Globus pallidus (tissue), 1 donor: Measurements from ENCODE around the gene PTPRCAP.
"Not testable (repeated sequence)": the region's sequence is repeated elsewhere in the genome, so short reads cannot be mapped to it uniquely, and the experiment has no call there.

ENCODE experiments used
- DNase-seq: peaks from one replicate; pipeline ENCODE4 v3.0.0-alpha.2; 2015; ENCODE audit warnings: low spot score

Gene PTPRCAP

DNA sequence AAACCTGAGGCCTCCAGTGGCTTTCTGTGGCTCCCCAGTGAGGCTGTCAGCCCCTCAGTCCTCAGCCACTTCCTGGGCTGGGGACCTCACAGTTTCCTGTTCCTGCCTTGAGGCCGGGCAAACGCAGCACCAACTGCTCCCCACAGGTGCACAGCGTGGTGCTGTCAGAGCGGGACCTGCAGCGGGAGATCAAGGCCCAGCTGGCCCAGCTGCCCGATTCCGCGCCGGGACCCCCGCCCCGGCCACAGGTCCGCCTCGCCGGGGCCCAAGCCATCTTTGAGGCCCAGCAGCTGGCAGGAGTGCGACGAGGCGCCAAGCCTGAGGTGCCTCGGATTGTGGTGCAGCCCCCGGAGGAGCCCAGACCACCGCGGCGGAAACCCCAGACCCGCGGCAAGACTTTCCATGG, 28.2 kb downstream of the PTPRCAP start:
- no peak for DNase-seq

DNA sequence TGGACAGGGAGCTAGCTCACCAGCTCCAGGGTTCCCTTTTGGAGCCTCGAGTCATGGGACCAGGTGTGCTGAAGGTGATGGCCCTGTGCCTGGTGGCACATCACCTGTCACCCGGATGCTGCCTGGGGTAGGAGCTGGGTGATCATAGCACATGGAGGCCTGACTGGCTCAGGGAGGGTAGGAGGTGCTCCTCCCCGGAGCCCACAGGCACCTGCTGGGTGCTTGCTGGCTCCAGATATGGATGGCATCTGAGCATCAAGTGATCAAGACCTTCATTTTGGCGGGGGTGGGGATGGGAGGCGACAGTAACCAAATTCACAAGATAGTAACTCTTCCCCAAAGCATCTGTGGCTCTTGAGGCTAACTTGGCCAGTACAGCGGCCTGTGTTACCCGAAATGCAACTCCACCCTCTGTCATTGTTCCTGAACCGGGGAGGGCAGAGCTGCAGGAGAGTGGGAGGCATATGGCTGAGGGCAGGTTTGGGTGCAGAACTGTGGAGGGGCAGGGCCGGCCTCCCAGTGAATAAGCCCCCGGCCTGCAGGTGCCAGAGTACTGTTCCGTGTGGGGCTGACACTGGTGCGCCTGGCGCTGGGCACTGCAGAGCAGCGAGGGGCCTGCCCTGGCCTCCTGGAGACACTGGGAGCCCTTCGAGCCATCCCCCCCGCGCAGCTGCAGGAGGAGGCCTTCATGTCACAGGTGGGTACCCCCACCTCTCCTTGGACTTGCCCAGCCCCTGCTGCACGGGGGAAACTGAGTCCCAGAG, 28.9 kb downstream of the PTPRCAP start:
- DNase-seq = no peak

- DNase-seq = no peak
Observed at GRCh38 chr11:67407688-67408163, 29.8 kb downstream of the PTPRCAP start.

- DNase-seq = peak; percentile 77
Observed at GRCh38 chr11:67406969-67407687, 30.4 kb downstream of the PTPRCAP start.

DNA sequence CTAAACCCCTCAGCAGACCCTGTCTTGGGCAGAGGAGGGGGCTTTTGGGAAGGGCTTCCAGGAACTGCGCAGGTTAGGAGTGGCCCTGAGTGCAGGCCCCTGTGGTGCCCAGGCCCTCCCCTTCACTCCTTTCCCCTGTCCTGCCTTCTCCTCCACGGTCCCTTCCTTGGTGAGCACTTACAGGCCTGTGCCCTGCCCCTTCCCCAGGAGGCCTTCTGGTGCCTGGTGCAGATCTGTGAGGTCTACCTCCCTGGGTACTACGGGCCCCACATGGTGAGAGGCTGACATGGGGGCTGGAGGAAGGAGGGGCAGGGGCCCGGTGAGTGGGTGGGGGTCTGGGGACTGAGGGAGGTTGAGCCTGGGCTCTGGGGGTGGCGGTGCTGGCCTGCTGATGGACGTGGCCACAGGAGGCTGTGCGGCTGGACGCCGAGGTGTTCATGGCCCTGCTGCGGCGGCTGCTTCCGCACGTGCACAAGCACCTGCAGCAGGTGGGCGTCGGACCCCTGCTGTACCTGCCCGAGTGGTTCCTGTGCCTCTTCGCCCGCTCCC, 31.0 kb downstream of the PTPRCAP start:
- no peak for DNase-seq

GRCh38 chr11:67405688-67406339, 31.7 kb downstream of the PTPRCAP start:
- DNase-seq = no peak

DNA sequence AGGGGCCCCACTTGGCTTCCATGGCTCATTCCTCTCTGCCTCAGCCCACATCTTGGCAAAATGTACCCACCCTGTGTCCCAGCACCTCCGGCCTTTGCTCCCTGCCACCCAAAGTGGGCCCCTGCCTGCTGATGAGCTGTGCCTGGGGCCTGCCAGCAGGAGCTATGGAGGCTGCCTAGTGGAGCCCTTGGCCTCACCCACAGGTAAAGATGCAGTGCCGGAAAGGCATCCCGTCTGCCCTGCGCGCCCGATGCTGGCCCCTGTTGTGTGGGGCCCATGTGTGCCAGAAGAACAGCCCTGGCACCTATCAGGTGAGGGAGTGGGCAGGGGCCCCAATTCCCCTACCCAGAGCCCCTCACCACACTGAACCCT, 32.3 kb downstream of the PTPRCAP start:
- no peak for DNase-seq

GRCh38 chr11:67404515-67405195, 32.8 kb downstream of the PTPRCAP start:
- DNase-seq = no peak

DNA sequence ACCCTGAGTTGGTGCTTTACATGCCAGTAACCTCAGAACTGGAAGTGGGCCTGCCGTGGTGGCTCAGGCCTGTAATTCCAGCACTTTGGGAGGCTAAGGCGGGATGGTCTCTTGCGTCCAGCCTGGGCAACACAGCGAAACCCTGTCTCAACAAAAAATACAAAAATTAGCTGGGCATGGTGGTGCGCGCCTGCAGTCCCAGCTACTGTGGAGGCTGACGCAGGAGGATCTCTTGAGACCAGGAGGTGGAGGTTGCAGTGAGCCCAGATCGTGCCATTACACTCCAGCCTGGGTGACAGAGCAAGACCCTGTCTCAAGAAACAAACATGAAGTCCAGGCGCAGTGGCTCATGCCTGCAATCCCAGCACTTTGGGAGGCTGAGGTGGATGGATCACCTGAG, 34.4 kb downstream of the PTPRCAP start:
- not testable (repeated sequence) for DNase-seq

DNA sequence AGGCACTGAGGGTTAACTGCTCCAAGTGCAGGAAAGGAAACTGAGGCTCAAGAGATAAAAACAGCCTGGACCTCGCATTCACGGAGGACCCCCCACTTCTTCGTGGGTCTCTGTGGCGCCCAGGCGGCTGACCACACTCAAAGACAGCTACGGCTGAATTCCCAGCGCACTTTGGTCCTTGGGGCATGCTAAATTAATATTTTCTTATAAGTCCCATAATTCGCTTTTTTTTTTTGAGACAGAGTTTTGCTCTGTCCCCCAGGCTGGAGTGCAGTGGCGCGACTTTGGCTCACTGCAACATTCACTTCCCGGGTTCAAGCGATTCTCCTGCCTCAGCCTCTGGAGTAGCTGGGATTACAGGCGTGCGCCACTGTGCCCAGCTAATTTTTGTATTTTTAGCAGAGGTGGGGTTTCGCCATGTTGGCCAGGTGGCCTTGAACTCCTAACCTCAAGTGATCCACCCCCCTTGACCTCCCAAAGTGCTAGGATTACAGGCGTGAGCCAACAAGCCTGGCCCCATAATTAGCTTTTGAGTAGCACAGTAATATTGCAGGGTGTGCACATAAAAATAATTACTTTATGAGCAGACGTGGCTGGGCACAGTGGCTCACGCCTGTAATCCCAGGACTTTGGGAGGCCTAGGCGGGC, 35.2 kb downstream of the PTPRCAP start:
- DNase-seq = not testable (repeated sequence)

GRCh38 chr11:67401495-67402191, 35.8 kb downstream of the PTPRCAP start, which contains the start of gene PPP1CA:
PPP1CA (minus strand) TSS chr11:67401858; CDS start chr11:67401782, 76 bp downstream.
- DNase-seq = peak; percentile 92

GRCh38 chr11:67400942-67401494, 36.5 kb downstream of the PTPRCAP start:
- DNase-seq = no peak

DNA sequence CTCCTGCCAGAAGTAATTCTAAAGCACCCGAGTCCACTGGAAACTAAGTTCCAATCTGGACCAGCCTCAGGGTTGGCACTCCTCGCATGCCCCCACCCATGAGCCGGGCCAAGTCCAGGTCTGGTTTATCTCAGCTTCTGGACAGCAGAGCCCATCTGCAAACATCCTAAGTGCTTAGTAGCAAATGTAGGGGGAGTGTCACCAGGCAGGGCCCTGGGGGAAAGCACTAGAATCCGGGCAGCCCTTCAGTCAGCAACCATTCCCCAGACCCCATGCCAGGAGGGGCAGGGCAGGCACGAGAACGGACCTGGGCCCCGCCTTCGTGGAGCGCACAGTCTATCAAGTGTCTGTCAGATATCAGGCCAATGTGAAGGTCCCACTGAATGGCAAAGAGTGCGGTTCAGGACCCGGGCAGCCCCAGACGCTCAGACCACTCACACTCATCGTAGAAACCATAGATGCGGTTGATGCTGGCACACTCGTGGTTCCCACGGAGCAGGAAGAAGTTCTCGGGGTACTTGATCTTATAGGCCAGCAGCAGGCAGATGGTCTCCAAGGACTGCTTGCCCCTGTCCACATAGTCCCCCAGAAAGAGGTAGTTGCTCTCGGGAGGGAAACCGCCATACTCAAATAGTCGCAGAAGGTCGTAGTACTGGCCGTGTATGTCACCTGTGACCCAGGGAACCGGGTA, 37.1 kb downstream of the PTPRCAP start:
- DNase-seq = no peak

GRCh38 chr11:67398661-67399563, 38.6 kb downstream of the PTPRCAP start:
- DNase-seq = no peak

DNA sequence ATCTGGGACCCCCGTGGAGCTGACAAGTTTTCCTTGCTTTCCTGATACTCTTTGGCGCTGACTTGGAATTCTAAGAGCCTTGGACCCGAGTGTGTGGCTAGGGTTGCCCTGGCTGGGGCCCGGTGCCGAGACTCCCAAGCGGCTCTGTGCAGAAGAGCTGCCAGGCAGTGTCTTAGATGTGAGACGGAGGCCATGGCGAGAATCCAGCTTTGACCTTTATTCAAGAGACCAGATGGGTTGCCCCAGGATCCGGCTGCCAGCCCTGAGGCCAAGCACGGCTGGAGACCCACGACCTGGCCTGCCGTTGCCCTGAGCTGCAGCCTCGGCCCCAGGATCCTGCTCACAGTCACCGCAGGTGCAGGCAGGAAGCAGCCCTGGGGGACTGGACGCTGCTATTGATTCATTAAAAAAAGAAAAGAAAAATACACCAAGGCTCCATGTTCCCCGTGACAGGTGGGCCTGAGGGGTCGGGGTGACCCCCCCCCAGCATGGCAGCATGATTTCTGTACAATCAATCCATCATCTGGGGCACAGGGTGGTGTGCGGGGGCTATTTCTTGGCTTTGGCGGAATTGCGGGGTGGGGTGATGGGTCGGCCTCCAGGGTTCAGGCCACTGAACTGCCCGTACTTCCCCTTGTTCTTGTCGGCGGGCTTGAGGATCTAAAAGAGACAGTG, 39.4 kb downstream of the PTPRCAP start:
- no peak for DNase-seq

DNA sequence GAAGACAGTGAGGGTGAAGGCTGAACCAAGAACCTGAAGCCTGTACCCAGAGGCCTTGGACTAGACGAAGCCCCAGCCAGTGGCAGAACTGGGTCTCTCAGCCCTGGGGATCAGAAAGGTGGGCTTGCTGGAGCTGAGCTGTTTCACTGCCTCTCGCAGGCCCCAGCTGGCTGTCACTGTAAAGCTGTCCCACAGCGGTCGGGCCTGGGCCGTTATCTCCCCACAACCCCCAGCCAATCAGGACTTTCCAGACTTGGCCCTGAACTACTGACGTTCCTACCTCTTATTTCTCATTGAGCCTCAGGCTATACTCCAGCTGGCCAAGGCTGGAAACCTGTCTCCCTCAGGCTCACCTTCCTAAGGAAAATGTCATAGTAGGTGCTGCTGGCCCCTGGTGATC, 39.9 kb downstream of the PTPRCAP start:
- no peak for DNase-seq

DNA sequence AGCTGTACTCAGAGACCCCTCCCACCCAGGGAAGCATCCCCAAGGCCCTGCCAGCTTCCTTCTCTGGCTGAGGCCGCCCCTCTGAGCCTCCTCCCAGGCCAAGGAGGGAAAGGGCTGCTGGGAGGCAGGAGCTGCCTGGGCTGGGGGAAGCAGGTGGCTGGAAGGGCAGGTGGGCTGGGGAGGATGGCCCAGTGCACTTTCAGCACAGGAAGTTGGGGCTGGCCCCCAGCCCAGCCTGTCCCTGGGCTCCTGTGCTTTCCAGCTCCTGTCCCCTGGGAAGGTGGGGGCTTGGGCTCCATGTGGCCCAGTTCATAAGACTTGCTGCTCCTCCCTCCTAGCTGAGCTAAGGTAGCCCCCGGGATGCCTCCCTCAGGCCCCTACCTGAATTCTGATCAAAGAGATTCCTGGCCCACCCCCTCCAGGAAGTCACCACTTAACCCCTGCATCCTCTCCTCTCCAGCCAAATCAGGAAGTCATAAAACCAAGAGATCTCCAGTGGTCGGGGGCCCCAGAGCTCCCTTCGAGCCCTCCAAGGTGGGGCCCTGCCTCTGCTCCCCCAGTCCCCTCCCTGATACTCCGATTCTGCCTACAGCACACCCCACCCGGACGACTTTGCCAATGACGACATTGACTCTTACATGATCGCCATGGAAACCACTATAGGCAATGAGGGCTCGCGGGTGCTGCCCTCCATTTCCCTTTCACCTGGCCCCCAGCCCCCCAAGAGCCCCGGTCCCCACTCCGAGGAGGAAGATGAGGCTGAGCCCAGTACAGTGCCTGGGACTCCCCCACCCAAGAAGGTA, 40.7 kb downstream of the PTPRCAP start:
- no peak for DNase-seq
